ENCODE results near the gene MEG3.

MEG3 gene

DNA sequence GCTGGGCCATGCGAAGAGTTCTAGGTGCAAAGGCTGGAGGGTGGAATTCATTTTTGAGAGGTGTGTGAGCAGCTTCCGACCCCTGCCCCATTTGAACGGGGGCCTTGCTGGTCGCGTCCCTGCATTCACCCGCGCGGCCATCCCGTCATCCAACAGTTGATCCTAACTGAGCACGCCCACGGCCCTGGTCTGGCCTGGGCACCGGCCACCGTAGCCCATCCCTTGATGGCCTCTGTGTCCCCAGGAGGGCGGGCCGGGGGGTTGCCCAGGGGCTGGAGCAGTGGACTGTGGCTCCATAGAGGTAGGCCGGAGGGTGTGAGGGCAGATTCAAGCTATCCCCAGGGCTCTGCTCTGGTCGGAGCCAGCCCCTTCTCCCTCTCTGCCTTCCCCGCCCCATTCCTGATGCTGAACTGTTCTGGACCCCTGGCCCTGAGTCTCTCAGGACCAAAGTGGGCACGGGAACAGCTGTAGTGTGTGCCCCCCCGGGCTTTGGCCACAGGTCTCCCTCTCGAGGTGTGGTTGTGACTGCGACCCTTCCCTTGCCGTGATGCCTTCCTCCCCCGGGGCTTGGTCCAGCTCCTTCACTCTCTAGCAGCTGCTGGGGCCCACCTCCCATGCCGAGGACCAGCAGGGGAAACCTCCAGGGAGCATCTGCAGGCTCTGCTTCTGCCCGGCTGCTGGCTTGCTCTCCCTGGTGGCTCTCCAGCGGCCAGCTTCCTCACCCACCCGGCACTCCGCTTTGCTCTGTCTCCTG is 9.1 kb downstream of the MEG3 start:
- DNase-seq = no peak

DNA sequence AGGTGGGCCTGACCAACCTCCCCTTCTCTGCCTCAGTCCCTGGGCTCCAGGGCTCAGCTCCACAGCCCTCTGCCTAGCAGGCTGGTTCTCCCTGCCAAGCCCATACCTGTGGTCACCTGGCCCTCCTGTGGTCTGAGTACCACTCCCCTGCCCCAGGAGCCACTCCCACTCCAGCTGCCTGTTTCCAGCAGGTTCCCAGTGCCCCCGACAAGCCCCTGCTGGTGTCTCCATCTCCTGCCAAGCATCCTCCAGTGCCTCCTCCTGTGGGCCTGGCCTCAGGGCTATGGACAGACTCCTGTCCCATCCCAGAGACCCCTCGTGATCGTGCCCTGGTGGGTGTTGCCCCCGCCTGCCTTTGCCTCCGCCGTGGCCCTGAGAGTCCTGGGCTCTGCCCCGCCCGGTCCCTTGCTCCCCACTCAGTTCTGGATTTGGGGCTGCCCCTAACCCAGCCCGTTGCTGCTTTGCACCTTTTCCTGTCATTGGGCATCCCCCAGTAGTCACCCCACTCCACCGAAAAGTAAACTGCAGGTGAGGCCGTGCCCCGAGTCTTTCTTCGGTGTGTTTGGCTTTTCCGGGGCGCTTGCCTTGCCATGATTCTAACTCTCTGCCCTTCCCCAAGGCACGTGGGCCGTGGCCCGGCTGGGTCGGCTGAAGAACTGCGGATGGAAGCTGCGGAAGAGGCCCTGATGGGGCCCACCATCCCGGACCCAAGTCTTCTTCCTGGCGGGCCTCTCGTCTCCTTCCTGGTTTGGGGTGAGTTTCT is 9.8 kb downstream of the MEG3 start:
- no peak for DNase-seq

DNA sequence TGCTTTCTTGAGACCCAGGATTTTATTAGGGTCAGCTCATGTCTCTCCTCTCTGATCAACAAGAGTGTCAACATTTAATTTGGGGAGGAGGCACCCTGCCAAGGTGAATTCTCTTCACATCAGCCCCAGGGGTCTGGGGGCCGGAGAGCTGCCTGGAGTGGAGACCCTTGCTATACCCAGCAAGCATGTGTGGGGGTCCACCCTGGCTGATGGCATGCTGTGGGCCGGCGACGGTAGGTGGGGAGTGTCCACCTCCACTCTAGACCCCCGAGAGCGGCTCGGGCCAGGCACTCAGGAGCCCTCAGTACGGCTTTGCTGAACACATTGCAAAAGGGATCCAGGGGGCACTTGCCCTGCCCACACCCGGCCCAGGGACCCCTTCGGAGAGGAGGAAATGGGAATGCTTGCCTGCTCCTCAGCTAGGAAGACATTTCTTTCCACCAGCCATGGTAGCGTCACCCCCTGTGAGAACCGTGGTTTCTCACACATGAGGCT is 10.4 kb downstream of the MEG3 start:
- DNase-seq = no peak

DNA sequence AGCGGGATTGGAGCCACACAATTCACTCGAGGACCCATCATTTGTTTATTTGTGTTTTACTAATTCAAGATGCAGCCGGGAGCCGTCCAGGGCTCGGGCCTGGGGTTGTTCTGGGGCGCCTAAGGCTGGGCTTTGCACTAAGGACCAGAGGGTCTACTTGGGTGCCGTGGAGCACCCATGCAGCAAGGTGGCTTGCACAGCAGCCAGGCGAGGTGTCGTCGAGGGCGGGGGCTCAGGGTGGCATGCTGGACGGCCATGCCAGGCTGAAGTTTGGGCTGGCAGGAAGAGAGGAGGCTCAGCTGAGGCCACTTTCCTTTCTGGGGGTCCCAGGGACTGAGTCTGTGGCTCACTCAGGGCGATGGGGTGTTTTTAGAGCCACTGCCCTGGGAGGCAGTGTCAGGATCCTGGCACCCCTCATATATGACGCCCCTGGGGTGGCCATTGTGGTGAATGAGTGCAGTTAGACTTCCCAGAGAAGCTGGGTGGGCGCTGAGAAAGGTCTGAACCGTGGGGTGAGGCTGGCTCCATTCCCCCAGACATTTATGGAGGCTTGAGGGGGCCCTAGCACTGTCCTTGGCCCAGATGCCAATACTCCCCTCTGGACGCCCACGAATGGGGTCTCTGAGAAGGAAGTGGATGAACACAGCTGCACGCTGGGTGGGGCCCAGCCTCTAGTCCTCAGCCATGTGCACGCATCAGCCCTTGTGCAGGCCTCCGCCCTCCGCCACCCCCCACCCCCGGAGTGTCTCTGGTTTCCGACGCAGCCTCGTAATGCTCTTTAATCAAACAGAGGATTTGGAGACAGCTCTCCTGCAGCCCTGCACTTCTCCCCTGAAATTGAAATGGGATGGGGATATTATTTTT is 11.3 kb downstream of the MEG3 start:
- no peak for DNase-seq

DNA sequence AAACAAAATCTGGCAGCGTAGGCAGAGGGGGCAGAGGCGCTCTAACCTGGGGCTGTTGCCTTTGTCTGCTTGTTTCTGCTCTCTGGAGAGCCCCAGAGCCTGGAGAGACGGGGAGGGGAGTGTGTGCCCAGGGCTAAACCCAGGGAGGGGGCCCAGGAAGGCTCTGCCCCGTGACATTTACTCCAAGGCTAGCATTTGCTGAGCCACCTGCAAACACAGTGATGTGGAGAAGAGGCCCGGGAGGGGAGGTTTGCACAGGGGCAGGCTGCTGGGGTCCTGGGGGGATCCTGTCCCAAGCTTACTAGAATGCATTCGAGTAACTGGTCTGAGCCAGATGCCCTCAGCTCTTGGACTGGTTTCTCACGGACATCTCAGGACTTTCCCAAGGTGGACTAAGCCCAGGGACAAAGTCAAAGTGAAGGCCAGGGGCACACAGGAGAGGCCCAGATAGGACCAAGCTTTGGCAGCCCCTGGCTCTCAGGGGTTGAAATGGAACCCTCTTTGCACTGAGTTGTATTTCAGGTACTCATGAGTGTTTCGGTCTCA is 12.0 kb downstream of the MEG3 start:
- no peak for DNase-seq

DNA sequence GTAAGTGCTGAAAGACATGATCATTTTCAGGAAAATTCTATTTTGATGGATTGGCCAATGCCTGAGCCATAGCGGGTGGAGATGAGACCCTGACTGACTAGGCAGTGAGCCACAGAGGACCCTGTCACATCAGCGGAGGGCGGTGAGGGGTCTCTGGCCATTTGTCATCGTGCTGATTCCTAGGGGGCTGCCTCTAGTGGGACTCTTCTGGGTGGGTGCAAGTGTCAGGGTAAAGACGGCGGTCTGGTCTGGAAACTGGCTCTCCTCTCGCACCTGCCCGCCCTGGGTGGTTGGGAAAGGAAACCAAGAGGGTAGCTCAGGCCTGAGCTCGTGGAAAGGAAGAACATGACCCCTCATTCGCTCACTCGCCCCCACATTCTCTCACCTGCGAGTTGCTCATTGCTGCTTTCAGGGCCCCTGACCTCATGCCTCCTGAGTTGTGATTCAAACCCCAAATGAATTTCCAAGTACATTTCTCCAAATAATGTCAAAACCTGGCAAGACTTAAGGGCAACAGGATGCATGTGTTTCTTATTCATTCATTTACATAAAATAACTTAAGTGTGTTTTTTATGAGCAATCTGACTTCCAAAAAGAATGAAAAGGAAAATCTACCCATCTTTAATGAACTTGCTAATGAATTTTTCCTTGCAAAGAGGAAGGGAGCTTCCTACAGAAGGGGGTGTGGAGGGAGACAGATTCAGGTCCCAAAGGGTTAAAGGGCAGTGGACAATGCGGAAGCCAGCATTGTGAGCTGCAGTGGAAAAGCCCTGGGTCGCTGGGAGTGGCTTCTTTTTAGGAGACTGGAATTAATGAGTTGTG is 12.8 kb downstream of the MEG3 start:
- DNase-seq = no peak

DNA sequence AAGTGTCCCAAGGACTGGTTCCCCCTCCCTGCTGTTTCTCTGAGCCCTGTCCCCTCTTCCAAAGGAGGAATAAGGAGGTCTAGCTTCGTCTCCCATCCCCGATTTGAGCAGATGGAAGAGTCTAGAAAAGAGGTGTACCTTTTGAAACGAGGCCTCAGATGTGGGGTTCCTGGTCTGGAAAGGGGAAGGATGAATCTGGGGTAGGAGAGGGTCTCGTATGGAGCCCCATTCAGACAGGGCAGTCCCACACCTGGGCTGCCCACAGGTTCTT is 13.3 kb downstream of the MEG3 start:
- DNase-seq = no peak

DNA sequence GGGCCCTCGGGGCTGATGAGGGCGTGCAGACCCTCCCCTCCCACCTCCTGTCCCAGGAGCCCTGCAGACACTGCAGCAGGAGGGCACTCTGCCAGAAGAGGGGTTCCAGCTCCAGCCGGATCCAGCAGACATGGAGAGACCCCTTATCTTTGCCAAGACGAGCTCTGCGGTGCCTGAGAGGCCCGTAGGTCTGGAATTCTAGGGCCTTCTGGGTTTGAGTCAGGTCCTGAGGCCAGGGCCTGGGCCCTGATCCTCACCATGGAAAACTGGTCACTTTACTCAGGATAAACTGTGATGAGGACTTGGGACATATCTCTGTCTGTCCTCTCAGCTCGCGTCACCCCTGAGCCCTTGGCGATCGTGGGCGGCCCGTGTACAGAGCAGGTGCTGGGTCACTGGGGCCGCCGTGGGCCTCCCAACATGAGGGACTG is 13.8 kb downstream of the MEG3 start:
- DNase-seq = no peak

DNA sequence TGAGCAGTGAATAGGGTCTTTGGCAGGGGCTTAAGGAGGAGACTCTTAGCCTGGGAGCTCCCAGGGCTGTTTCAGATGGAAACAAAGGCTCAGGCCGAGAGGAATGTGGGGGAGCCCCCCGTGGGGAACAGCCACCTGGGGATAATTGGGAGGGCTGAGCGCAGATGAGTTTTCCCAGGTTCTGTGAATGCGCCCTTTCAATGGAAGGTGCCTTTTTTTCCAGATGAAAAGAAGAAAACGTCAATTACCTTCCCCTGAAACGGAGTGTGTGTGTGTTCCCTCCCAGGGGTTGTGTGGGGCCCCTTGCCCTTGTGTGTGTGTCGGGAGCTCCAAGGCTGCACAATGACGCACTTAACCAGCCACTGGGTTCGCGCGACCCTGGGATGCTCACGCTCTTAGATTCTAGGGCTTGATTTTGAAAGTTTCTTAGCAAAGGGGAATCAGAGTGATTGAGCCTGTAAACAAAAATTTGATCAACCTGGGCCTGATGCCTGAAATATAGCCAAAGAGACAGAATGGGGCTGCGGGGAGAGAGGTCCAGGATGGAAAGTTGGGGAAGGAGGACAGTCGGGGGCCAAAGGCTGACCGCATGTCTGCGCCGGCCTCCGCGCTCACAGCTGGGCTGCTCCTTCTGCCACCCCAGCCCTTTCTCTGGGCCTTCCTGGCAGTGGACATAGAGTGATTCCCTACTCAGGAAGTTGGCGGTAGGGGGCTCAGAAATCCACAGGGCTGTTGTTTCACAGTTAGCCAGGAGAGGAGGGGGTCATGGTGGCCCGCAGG is 14.6 kb downstream of the MEG3 start:
- DNase-seq = no peak

DNA sequence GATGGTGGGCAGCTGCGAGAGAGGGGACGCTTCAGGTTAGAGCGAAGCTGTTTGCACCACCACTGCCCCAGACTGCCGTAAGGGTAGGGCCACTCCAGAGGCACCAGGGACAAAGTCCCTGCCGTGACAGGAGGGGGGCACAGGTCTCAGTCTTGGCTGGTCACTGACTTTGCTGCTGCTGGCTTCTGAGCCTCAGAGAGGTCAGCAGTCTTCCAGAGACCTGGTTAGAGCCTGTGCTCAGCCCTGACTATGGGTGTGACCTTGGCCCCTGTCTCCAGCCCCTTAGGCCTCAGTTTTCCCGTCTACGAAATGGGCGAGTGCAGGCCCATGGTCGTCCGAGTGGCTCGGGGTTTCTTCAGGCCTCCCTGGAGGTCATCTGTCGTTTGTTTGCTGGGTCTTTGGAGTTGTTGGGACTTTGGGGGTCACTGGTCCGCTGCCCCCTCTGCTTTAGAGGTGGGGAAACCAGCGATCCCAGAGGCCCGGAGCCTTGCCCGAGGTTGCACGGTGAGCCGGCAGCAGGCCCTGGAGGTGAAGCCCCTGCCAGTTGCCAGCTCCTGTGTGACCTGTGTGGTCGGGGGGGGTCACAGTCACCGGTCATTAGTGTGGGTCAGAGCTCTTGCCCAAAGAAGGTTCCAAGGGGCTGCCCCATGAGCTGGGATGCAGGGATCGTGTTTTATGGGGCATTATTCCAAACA is 15.3 kb downstream of the MEG3 start:
- no peak for DNase-seq

DNA sequence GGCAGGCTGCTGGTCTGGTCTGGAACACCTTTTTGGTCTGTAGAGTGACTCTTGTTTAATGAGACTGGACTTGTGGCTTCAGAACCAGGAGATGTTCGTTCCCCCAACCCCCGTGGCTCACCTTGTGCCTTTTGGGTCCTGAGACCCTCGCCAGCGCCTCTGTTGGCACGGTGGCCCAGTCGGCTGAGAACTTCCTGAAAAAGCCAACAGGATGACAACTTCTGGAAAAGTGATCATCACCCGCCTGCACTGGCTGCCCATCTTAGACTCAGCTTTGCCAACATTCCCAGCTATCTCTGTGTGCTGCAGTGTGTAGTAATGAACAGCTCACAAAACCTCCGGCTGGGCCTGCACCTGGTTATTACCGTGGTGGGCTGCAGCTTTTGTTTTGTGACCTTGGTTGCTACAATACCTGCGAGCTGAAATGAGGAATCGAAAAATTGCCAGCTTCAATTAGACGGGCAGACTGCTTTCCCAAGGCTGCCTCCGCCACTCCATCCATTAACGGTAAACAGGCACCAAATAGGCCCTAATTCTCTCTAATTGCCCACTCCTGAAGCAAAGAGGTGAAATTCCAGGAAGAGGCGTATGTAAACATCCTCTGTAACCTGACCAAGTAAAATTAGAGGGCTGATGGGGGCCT is 16.0 kb downstream of the MEG3 start:
- DNase-seq = no peak

DNA sequence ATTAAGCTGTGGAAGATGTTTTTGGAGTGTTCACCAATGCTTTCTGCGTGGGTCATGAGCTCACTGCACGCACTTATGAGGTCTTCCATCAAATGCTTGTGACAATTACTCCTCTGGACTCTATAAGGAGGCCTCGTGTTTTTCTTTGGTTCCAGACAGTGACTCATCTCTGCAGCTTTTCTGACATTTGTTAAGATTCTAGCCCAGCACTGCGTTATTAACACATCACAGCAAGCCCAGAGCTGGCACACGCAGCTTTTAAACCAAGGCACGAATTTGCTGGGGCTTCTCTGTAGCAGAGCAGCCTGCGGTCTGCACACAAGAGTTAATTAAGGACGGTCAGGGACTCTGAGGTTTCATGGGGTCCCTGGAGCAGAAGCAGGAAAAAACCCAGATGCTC is 16.9 kb downstream of the MEG3 start:
- peak; percentile 3 for DNase-seq

DNA sequence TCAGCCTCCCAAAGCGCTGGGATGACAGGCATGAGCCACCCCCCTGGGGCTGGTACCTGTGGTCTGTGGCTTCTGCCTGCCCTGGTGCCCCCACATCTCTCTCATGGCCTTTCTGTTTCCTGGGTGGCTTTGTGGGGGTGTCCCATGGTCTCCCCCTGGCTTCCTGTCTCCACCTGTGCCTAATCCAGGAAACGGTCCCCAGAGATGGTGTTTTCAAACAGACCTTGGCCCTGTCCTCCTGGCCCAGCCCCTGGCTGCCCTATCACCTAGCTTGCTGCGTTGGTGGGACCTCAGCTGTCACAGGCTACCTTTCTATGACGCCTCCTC is 18.1 kb downstream of the MEG3 start:
- no peak for DNase-seq

DNA sequence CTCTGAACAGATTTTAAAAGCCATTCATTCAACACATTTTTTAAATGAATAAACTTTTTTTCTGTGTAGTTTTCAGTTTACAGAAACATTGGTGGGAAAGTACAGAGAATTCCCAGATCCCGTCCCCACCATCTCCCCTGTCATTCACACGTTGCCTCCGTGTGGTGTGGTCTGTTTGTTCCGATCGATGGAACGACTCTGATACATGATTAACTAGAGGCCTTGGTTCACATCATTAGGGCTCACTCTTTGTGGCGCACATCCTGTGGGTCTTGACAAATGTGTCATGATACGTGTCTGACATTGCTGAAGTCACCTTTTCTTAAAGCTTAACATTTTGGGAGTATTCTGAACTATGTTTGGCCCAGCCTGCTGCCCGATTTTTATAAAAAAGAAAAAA is 18.5 kb downstream of the MEG3 start:
- DNase-seq = no peak

DNA sequence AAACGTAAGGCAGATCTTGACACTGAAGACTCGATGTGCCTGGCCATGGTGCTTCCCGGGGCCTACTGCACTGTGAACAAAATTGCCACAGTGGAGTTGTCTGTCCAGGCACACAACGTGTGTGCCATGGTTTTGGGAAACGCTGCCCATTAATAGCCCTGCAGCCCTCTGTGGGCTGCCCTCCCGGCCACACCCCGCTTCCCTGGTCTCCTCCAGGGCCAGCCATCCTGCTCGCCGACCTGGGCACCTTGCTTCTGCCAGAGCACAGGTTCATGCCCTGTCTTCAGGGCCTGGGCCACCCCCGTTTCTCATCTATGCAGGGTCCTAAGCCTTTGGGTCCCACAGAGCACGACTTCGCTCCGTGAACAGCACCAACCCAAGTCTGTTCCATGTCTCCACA is 18.9 kb downstream of the MEG3 start:
- no peak for DNase-seq

DNA sequence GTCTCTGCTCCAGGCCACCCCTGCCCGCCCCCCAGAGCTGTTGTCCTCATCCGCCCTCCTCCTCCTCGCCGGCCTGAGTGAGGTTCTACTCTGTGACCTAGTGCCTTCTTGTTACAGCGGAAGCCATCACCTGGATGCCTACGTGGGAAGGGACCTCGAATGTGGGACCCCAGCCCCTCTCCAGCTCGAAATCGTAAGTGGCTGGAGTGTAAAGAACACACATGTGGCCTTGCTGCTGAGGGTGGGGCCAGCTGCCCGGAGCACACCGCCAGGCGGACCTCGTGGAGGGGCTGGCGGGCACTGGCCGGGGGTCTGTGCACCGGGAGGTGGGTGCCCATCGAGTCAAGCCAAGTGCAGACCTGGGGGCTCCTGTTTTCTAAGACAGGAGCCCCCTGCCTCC is 19.4 kb downstream of the MEG3 start:
- no peak for DNase-seq

DNA sequence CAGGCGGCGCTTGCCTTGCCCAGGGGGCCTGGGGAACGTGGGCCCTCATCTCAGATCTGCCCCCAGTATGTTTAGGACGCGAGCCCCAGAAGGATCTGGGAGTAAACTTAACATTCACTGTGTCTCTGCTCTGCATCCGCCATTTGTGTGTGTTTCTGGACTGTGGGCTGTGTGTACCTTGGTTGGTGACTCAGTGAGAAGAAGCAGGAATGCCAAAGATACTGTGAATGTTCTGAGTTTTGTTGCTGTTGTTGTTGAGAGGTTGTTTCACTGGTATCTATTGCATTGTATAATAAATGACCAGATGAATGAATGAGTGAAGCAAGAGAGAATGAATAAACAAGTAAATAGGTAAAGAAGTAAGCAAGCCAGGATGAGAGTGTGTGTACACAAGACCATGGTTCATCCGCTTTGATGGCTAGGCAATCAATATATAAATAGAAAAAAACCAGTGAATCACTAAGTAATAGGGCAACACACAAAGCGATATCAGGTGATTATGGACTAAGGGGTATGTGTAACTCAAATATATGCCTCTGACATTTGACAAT is 20.5 kb downstream of the MEG3 start:
- DNase-seq = no peak

DNA sequence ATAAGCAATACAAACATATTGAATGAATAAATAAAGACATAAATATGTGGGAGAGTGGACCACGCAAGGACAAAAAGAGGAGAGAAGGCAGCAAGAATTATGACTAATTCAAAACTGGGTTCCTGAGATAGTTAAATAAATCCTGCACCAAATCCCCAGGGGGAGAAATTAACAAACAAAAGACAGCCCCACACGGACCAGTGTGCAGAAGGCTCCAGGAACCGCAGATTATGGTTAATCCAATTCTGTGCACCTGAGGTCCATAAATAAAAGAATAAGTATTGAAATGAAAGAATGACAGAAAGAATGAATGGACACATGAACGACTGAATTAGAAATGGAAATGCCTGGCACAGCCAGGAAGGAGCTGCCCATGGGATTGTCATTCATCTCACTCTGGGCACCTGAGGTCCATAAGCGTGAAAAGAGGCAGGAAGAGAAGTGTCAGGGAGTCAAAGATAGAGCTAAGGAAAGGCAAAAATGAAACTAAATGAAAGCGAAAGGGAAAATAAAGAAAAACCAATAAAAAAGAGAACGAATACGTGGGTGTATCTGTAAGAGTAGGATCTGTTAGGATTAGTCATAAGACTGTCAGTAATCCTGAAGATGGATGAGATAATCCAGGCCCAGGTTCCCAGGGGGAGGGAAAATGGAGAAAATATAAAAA is 23.3 kb downstream of the MEG3 start:
- DNase-seq = peak; percentile 7

DNA sequence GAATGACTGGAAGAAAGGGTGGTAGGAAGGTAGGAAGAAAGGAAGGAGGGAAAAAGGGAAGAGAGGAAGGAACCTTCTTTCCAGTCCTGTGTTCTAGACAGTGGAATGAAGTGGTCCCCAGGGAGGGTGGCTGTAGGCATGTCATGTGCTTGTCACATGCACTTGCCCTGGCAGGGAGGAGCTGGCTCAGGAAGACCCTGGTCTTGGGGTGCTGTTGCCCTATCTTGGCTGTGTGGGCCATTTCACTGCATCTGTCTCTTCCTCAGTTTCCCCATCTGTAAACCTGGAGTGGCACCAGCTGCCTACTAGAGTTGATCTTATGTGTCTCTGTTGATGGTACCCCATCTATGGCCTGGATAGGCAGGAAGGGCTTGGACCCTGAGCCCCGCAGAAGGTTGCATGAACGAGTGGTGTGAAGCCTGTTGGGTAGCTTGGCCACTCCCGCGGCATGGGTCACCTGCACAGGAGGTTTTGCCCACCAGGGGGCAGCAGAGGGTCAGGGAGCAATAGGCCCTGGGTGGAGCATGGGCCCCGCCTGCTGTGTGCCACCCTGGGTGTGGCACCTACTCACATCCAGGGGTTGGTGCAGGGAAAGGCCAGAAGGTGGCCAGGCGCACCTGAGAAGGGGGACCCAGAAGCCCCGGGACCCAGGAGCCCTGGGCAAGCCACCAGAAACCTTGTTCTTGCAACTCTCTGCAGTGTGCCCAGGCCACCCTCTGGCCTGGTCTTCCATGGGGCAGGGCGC is 25.1 kb downstream of the MEG3 start:
- no peak for DNase-seq

Data from kidney glomerular epithelial cell (primary cell).